Cardiac muscle cell (in vitro differentiated cells and primary cell): ENCODE measurements around the gene CHD6. TPM values are rescaled to one million over a fixed set of nuclear protein-coding genes. Genes with fewer than 3 reads are reported as not detected.
A peak's percentile ranks its signal among the peaks of the same experiment; 100 is the strongest.

Source experiments
- DNase-seq, 2 donors: peaks; one replicate each; pipeline versions ENCODE4 v3.0.0 to v3.0.0-alpha.2; 2010 to 2017; ENCODE audit warnings: low read depth in 1 of 2, low spot score in 1 of 2
- H3K27ac ChIP-seq: fragments of 200-600 bp; sonication (generic); 2 replicates; pipeline ENCODE4 v1.5.1; 2016
- H3K27me3 ChIP-seq: fragments of 200-600 bp; sonication (generic); 2 replicates; pipeline ENCODE4 v1.6.0; 2016; ENCODE audit warnings: control low read depth
- H3K36me3 ChIP-seq: fragments of 200-600 bp; sonication (generic); 2 replicates; pipeline ENCODE4 v1.5.1; 2016; ENCODE audit warnings: control low read depth
- H3K4me1 ChIP-seq: fragments of 200-600 bp; sonication (generic); 2 replicates; pipeline ENCODE4 v1.8.1; 2017; ENCODE audit warnings: low read depth, mild to moderate bottlenecking, mixed run types
- H3K4me3 ChIP-seq: fragments of 200-600 bp; sonication (generic); 2 replicates; pipeline ENCODE4 v1.5.1; 2016; ENCODE audit warnings: mild to moderate bottlenecking
- H3K9me3 ChIP-seq: fragments of 200-600 bp; sonication (generic); 2 replicates; pipeline ENCODE4 v1.5.1; 2017; ENCODE audit warnings: low read depth, mild to moderate bottlenecking, control low read depth
- CTCF ChIP-seq: IDR thresholded peaks from 2 replicates; pipeline ENCODE4 v1.5.1; 2012; ENCODE audit warnings: low read depth, mild to moderate bottlenecking, low read length
- polyA plus RNA-seq: library from polyadenylated mRNA; unstranded; fragments of >200 nt; fragmentation: Nextera tagmentation; extraction: Ambion mirVana; gene quantifications from 2 replicates; pipeline ENCODE4 v1.2.1, GENCODE V29; 2016
- total RNA-seq: library from RNA; depleted of rRNA; stranded (reverse); fragments of >200 nt; gene quantifications from 2 replicates; pipeline ENCODE4 v1.2.3, GENCODE V29; 2016

The CHD6 gene
- total and polyA plus RNA-seq, 2 experiments from 2014 or later = 56.3 to 61.9 TPM

GRCh38 chr20:41526327-41526726, 91.8 kb downstream of the CHD6 start:
- DNase-seq = peak; percentile 5 to 10
- Histone ChIP-seq H3K27ac (peak overlapping the region; percentile 17), H3K4me1 (peaks cover 12% of the 10 kb centered on the region), H3K36me3 (peaks cover 3% of the 10 kb centered on the region), H3K27me3 (no peaks in the 10 kb centered on the region), H3K9me3 (no peaks in the 10 kb centered on the region), H3K4me3 (no peak overlapping the region)
- TF ChIP-seq CTCF = no peak

- Histone ChIP-seq H3K27ac (peak overlapping the region; percentile 82), H3K4me3 (no peak overlapping the region), H3K4me1 (peaks cover 12% of the 10 kb centered on the region), H3K27me3 (no peaks in the 10 kb centered on the region), H3K9me3 (no peaks in the 10 kb centered on the region), H3K36me3 (peaks cover 3% of the 10 kb centered on the region)
- TF ChIP-seq CTCF = no peak
- DNase-seq = peak; percentile 67
These were observed 93.1 kb downstream of the CHD6 start for GRCh38 chr20:41524980-41525613.

- peaks cover 12% of the 10 kb centered on the region for H3K4me1 ChIP-seq
- H3K4me3 ChIP-seq = no peak overlapping the region
- no peak for TF ChIP-seq CTCF
These were observed 94.3 kb downstream of the CHD6 start for GRCh38 chr20:41523857-41524256.

GRCh38 chr20:41513829-41514228, 104.3 kb downstream of the CHD6 start:
- no peaks in the 10 kb centered on the region for H3K27me3 ChIP-seq
- H3K27ac ChIP-seq = no peak overlapping the region
- no peaks in the 10 kb centered on the region for H3K9me3 ChIP-seq
- no peak overlapping the region for H3K4me3 ChIP-seq
- H3K36me3 ChIP-seq = peaks cover 13% of the 10 kb centered on the region
- no peak for DNase-seq
- TF ChIP-seq CTCF = no peak
- peaks cover 9% of the 10 kb centered on the region for H3K4me1 ChIP-seq

More at GRCh38 chr20:41523857-41524256, 94.3 kb downstream of the CHD6 start:
- DNase-seq = no peak
- H3K9me3 ChIP-seq = no peaks in the 10 kb centered on the region
- H3K36me3 ChIP-seq = peaks cover 3% of the 10 kb centered on the region
- no peaks in the 10 kb centered on the region for H3K27me3 ChIP-seq
- H3K27ac ChIP-seq = no peak overlapping the region

- no peak for TF ChIP-seq CTCF
- Histone ChIP-seq H3K36me3 (peaks cover 13% of the 10 kb centered on the region), H3K9me3 (no peaks in the 10 kb centered on the region), H3K4me3 (no peak overlapping the region), H3K27ac (no peak overlapping the region), H3K4me1 (peaks cover 9% of the 10 kb centered on the region), H3K27me3 (no peaks in the 10 kb centered on the region)
- no peak for DNase-seq
These were observed 105.6 kb downstream of the CHD6 start for GRCh38 chr20:41512624-41513023.
